ENCODE data around the gene ROPN1.

DNA sequence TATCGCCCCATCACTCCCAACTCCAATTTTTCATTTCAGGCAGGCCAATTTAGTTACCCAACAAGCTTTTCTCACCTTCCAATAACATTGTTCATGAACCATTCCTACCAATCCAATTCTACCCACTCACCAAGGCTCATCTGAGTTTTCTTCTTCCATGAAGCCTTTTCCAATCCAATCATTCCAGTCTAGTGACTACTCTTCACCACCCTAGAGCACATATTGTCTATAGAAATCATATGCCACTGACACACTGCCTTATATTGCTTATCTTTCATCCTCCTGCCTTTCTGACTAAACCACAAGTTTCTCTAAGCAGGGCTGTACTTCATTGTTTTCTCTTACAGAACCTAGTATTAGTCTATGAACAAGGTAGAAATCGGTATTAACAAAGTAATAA lies 42.3 kb downstream of the ROPN1 start:
- TF ChIP-seq, protein P1, sequence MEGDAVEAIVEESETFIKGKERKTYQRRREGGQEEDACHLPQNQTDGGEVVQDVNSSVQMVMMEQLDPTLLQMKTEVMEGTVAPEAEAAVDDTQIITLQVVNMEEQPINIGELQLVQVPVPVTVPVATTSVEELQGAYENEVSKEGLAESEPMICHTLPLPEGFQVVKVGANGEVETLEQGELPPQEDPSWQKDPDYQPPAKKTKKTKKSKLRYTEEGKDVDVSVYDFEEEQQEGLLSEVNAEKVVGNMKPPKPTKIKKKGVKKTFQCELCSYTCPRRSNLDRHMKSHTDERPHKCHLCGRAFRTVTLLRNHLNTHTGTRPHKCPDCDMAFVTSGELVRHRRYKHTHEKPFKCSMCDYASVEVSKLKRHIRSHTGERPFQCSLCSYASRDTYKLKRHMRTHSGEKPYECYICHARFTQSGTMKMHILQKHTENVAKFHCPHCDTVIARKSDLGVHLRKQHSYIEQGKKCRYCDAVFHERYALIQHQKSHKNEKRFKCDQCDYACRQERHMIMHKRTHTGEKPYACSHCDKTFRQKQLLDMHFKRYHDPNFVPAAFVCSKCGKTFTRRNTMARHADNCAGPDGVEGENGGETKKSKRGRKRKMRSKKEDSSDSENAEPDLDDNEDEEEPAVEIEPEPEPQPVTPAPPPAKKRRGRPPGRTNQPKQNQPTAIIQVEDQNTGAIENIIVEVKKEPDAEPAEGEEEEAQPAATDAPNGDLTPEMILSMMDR (IDR thresholded peaks at IDR 0.05), result no peak
- TF ChIP-seq POLR2A (IDR thresholded peaks at IDR 0.05) (no peak), POLR2AphosphoS5 (IDR thresholded peaks at IDR 0.05; ENCODE audit: insufficient read depth in 1 of 2, low read depth in 1 of 2) (no peak)

Measured in vagina (tissue), 2 donors.